ENCODE measurements around the gene NPIPB9.
"Not testable (repeated sequence)": the region's sequence is repeated elsewhere in the genome, so short reads cannot be mapped to it uniquely, and the experiment has no call there.

The NPIPB9 gene

GRCh38 chr16:28751487-28751886 lies at the start of gene NPIPB9:
NPIPB9 (plus strand) TSS chr16:28751787.
- DNase-seq (ENCODE audit: low read depth); H3K4me3 ChIP-seq (ENCODE audit: low read depth, low read length): not testable (repeated sequence)

GRCh38 chr16:28704246-28704645 lies 47.3 kb upstream of the NPIPB9 start:
- DNase-seq (ENCODE audit: low read depth); H3K4me3 ChIP-seq (ENCODE audit: low read depth, low read length): not testable (repeated sequence)

GRCh38 chr16:28711220-28712083 lies 40.1 kb upstream of the NPIPB9 start, which contains the start of gene EIF3C:
EIF3C (plus strand) TSS chr16:28711464; CDS start chr16:28711687, 223 bp downstream.
- not testable (repeated sequence) for H3K4me3 ChIP-seq (ENCODE audit: low read depth, low read length); DNase-seq (ENCODE audit: low read depth)

GRCh38 chr16:28722852-28723650 lies 28.5 kb upstream of the NPIPB9 start:
- DNase-seq (ENCODE audit: low read depth); H3K4me3 ChIP-seq (ENCODE audit: low read depth, low read length): not testable (repeated sequence)

GRCh38 chr16:28731253-28731652 lies 20.3 kb upstream of the NPIPB9 start:
- H3K4me3 ChIP-seq (ENCODE audit: low read depth, low read length); DNase-seq (ENCODE audit: low read depth): not testable (repeated sequence)

GRCh38 chr16:28732455-28733124 lies 19.0 kb upstream of the NPIPB9 start:
- not testable (repeated sequence) for H3K4me3 ChIP-seq (ENCODE audit: low read depth, low read length); DNase-seq (ENCODE audit: low read depth)

GRCh38 chr16:28739787-28740186 lies 11.8 kb upstream of the NPIPB9 start:
- not testable (repeated sequence) for H3K4me3 ChIP-seq (ENCODE audit: low read depth, low read length); DNase-seq (ENCODE audit: low read depth)

GRCh38 chr16:28740631-28741030 lies 11.0 kb upstream of the NPIPB9 start:
- not testable (repeated sequence) for H3K4me3 ChIP-seq (ENCODE audit: low read depth, low read length); DNase-seq (ENCODE audit: low read depth)

GRCh38 chr16:28741295-28741694 lies 10.3 kb upstream of the NPIPB9 start:
- not testable (repeated sequence) for DNase-seq (ENCODE audit: low read depth); H3K4me3 ChIP-seq (ENCODE audit: low read depth, low read length)

- H3K4me3 ChIP-seq (ENCODE audit: low read depth, low read length); DNase-seq (ENCODE audit: low read depth): not testable (repeated sequence)
Measured at GRCh38 chr16:28746618-28747350, 4.8 kb upstream of the NPIPB9 start.

GRCh38 chr16:28749997-28750465 lies 1.6 kb upstream of the NPIPB9 start:
- not testable (repeated sequence) for H3K4me3 ChIP-seq (ENCODE audit: low read depth, low read length); DNase-seq (ENCODE audit: low read depth)

GRCh38 chr16:28750469-28751067 lies 1.0 kb upstream of the NPIPB9 start:
- DNase-seq (ENCODE audit: low read depth); H3K4me3 ChIP-seq (ENCODE audit: low read depth, low read length): not testable (repeated sequence)

- not testable (repeated sequence) for DNase-seq (ENCODE audit: low read depth); H3K4me3 ChIP-seq (ENCODE audit: low read depth, low read length)
Measured at GRCh38 chr16:28781697-28782096, 30.1 kb downstream of the NPIPB9 start.

GRCh38 chr16:28782357-28782756 lies 30.8 kb downstream of the NPIPB9 start:
- not testable (repeated sequence) for H3K4me3 ChIP-seq (ENCODE audit: low read depth, low read length); DNase-seq (ENCODE audit: low read depth)
